Mesodermal cell (in vitro differentiated cells): ENCODE data around the gene PEX1. TPM values are rescaled to one million over a fixed set of nuclear protein-coding genes. Genes with fewer than 3 reads are reported as not detected.

Experiments
- H3K27ac ChIP-seq: 2 replicates; pipeline ENCODE4 v1.7.0; 2013; ENCODE audit warnings: mild to moderate bottlenecking, low read depth, low read length, moderate library complexity; ENCODE audit not compliant: severe bottlenecking
- H3K36me3 ChIP-seq: 2 replicates; pipeline ENCODE4 v1.7.1; 2013; ENCODE audit warnings: mild to moderate bottlenecking, low read length, moderate library complexity; ENCODE audit not compliant: control insufficient read depth, insufficient read depth
- H3K4me1 ChIP-seq: one replicate; pipeline ENCODE4 v1.7.1; 2013; ENCODE audit warnings: mild to moderate bottlenecking, low read length; ENCODE audit not compliant: insufficient read depth, control insufficient read depth, poor library complexity, severe bottlenecking
- H3K4me3 ChIP-seq: 2 replicates; pipeline ENCODE4 v1.7.0; 2013; ENCODE audit warnings: low read length, control low read depth, mild to moderate bottlenecking; ENCODE audit not compliant: insufficient read depth, poor library complexity, severe bottlenecking; ENCODE audit errors: extremely low read depth
- H3K9me3 ChIP-seq: 2 replicates; pipeline ENCODE4 v1.7.1; 2013; ENCODE audit warnings: mild to moderate bottlenecking, low read length, moderate library complexity; ENCODE audit not compliant: control insufficient read depth
- WGBS, 2 experiments: methylation state at CpG; one replicate each; pipeline ENCODE4 v1.1.5; 2013; ENCODE audit warnings: missing lambda C conversion rate in 2 of 2; ENCODE audit not compliant: insufficient coverage in 2 of 2; 5-methylcytosine and 5-hydroxymethylcytosine counted together
- polyA plus RNA-seq, 2 experiments: library from polyadenylated mRNA; stranded (reverse); fragments of 50-300 nt; gene quantifications; one replicate each; pipeline ENCODE4 v1.2.3, GENCODE V29; 2013

Gene PEX1
- 16.8 TPM for polyA plus RNA-seq (2013, experiment 1 of 2)
- polyA plus RNA-seq (2013, experiment 2 of 2), result 19.0 TPM

GRCh38 chr7:92528188-92528957, at the start of gene PEX1, which contains the start of gene RBM48:
PEX1 (minus strand) TSS chr7:92528520; CDS start chr7:92528435, 85 bp downstream.
RBM48 (plus strand) TSS chr7:92528795; CDS start chr7:92528814, 19 bp downstream.
- Histone ChIP-seq H3K9me3 (no peaks in the 10 kb centered on the region), H3K27ac (peak within 1 kb of the TSS; percentile 80), H3K36me3 (peaks cover 30% of the 10 kb centered on the region), H3K4me3 (peak within 1 kb of the TSS; percentile 84), H3K4me1 (peaks cover 4% of the 10 kb centered on the region)
- 0 to 1% methylated on average over 47 to 53 of the region's 79 CpGs for WGBS, 2 experiments

- Histone ChIP-seq H3K36me3 (peaks cover 69% of the 10 kb centered on the region), H3K4me3 (no peak overlapping the region), H3K9me3 (no peaks in the 10 kb centered on the region), H3K27ac (no peak overlapping the region), H3K4me1 (no peaks in the 10 kb centered on the region)
- 85 to 100% methylated on average over 2 to 3 of the region's 3 CpGs for WGBS, 2 experiments
Observed at GRCh38 chr7:92576296-92576695, 48.0 kb upstream of the PEX1 start.

DNA sequence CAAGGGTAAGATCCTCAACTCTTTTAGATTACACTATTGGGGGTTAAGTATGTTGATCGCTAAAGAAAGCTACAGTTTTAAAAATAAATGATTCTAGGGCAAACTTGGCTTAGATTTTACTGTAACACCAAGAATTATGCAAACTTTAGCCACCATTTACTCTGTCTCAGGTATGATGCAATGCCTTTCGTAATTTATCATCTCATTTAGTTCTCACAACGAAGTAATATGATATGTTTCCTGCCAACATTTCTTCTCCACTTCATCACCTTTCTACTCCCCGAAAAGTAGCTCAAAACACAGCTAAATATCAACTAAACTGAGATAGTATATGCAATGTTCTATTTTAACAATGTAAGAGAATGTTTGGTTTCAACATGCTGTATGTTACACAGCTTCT, 40.8 kb upstream of the PEX1 start:
- H3K36me3 ChIP-seq, result peaks cover 58% of the 10 kb centered on the region
- peaks cover under 1% of the 10 kb centered on the region for H3K4me1 ChIP-seq
- H3K27ac ChIP-seq, result no peak overlapping the region
- H3K4me3 ChIP-seq, result no peak overlapping the region
- no peaks in the 10 kb centered on the region for H3K9me3 ChIP-seq
- WGBS, 2 experiments, result 88 to 100% methylated on average over 1 to 2 of the region's 4 CpGs

DNA sequence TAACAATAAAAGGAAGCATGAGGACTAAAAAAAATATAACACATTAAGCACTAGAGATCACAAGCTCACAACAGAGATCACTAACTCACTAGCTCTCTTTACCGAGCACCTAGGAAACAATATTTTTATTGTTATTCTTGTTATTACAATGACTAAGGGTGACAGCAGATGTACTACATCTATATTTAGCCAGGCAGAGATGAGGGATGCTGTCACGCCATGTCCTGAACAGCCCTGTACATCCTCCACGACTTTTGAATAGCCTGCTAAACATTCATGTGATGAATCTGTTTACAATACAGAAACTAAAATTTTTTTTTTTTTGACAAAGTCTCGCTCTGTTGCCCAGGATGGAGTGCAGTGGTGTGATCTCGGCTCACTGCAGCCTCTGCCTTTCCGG, 39.1 kb upstream of the PEX1 start:
- Histone ChIP-seq H3K9me3 (no peaks in the 10 kb centered on the region), H3K27ac (no peak overlapping the region), H3K4me1 (peaks cover 16% of the 10 kb centered on the region), H3K36me3 (peaks cover 54% of the 10 kb centered on the region), H3K4me3 (no peak overlapping the region)
- 93 to 100% methylated on average over 4 of the region's 6 CpGs for WGBS, 2 experiments

GRCh38 chr7:92563345-92563744, 35.0 kb upstream of the PEX1 start:
- Histone ChIP-seq H3K9me3 (no peaks in the 10 kb centered on the region), H3K4me1 (peaks cover 16% of the 10 kb centered on the region), H3K27ac (peak overlapping the region; percentile 74), H3K36me3 (peaks cover 44% of the 10 kb centered on the region), H3K4me3 (no peak overlapping the region)
- WGBS, 2 experiments, result 71 to 100% methylated on average over 2 of the region's 2 CpGs

DNA sequence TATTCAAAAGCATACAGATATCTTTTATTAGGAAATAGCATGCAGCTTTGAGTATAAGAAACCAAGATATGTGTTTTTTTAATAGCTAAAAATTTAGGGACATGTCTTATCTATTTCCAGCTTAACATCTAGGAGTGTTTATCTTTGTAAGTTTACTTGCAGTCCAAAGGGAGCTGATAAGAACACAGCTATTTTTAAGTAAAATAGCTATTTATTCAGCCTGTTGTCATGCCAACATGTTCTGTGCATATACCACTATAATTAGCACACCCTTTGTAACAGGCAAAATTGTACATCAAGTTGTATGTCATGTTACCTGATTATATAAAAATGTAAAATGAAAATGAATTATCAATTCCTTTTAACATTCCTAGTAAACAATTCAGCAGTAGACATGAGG, 32.3 kb upstream of the PEX1 start:
- no peak overlapping the region for H3K27ac ChIP-seq
- no peak overlapping the region for H3K4me3 ChIP-seq
- H3K9me3 ChIP-seq, result no peaks in the 10 kb centered on the region
- H3K36me3 ChIP-seq, result peaks cover 24% of the 10 kb centered on the region
- H3K4me1 ChIP-seq, result peaks cover 16% of the 10 kb centered on the region

- H3K9me3 ChIP-seq, result no peaks in the 10 kb centered on the region
- peaks cover 3% of the 10 kb centered on the region for H3K4me1 ChIP-seq
- H3K27ac ChIP-seq, result no peak overlapping the region
- no peak overlapping the region for H3K4me3 ChIP-seq
- WGBS, 2 experiments, result 86 to 93% methylated on average over 3 to 5 of the region's 7 CpGs
- peaks cover 18% of the 10 kb centered on the region for H3K36me3 ChIP-seq
Observed at GRCh38 chr7:92557808-92558362, 29.6 kb upstream of the PEX1 start.

DNA sequence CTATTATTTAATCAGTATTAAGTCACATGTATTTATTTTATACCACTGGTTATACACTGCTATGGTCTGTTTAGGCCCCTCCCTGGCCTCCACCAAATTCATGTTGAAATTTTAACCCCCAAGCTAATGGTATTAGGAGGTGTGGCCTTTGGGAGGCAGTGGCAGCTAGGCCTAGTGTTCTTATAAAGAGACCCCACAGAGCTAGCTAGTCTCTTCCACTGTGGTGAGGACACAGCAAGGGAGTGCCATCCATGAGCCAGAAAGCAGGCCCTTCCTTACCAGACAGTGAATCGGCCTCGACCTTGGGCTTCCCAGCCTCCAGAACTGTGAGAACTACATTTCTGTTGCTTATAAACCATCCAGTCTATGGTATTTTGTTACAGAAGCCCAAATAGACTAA, 28.9 kb upstream of the PEX1 start:
- peaks cover 16% of the 10 kb centered on the region for H3K36me3 ChIP-seq
- 88 to 90% methylated on average over 2 of the region's 2 CpGs for WGBS, 2 experiments
- H3K4me1 ChIP-seq, result no peaks in the 10 kb centered on the region
- no peak overlapping the region for H3K4me3 ChIP-seq
- H3K9me3 ChIP-seq, result no peaks in the 10 kb centered on the region
- no peak overlapping the region for H3K27ac ChIP-seq

DNA sequence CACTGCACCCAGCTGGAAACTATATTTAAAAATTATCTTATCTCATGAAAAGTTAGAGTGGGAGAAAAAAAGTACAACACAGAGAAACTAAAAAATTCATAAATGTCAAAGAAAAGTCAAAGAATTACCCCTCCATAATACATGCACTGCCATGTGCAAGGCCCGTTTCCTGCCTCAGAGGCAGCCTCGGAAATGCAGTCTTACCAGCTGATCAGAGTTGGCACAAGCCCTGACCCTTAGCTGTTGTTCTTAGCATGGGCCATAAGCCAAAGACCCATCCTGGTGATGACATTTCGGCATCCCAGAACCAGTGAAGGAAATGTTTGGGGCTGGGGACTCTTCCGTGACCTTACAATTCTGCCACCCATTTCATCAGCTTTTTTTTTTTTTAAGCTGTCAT, 21.9 kb upstream of the PEX1 start:
- no peaks in the 10 kb centered on the region for H3K9me3 ChIP-seq
- WGBS, 2 experiments, result 86 to 89% methylated on average over 3 of the region's 4 CpGs

GRCh38 chr7:92547579-92547978, 19.3 kb upstream of the PEX1 start:
- Histone ChIP-seq H3K36me3 (no peaks in the 10 kb centered on the region), H3K4me3 (no peak overlapping the region)
- WGBS, 2 experiments, result 95 to 96% methylated on average over 5 to 6 of the region's 6 CpGs

More for the DNA sequence above, 21.9 kb upstream of the PEX1 start:
- H3K36me3 ChIP-seq, result no peaks in the 10 kb centered on the region
- H3K4me1 ChIP-seq, result no peaks in the 10 kb centered on the region
- H3K27ac ChIP-seq, result no peak overlapping the region
- no peak overlapping the region for H3K4me3 ChIP-seq

More at GRCh38 chr7:92547579-92547978, 19.3 kb upstream of the PEX1 start:
- Histone ChIP-seq H3K27ac (no peak overlapping the region), H3K9me3 (no peaks in the 10 kb centered on the region), H3K4me1 (no peaks in the 10 kb centered on the region)
